ENCODE results near the gene TMPRSS5. TPM values are rescaled to one million over a fixed set of nuclear protein-coding genes. Genes with fewer than 3 reads are reported as not detected.

Gene TMPRSS5
- total RNA-seq, 2 donors from 2014 or later = 1.0 to 1.2 TPM

DNA sequence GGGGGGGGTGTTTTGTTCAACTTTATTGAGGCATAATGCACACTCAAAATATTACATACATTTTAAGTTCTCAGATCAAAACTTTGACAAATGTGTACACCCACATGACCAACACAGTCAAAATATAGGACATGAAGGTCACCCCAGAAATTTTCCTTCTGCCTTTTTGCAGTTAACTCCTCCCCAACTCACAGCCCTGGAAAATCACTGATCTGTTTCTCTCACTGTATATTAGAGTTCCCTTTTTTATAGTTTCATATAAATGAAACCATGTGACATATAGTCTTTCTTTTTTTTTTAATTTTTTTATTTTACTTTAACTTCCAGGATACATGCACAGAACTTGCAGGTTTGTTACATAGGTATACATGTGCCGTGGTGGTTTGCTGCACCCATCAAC lies 4.6 kb downstream of the TMPRSS5 start:
- Mint-ChIP-seq H3K27ac (no peak overlapping the region), H3K9me3 (peaks cover 4% of the 10 kb centered on the region), H3K36me3 (ENCODE audit: low read depth) (peaks cover 3% of the 10 kb centered on the region), H3K27me3 (ENCODE audit: insufficient read depth) (no peaks in the 10 kb centered on the region), H3K4me1 (no peaks in the 10 kb centered on the region), H3K4me3 (no peak overlapping the region)
- TF ChIP-seq, protein P1, sequence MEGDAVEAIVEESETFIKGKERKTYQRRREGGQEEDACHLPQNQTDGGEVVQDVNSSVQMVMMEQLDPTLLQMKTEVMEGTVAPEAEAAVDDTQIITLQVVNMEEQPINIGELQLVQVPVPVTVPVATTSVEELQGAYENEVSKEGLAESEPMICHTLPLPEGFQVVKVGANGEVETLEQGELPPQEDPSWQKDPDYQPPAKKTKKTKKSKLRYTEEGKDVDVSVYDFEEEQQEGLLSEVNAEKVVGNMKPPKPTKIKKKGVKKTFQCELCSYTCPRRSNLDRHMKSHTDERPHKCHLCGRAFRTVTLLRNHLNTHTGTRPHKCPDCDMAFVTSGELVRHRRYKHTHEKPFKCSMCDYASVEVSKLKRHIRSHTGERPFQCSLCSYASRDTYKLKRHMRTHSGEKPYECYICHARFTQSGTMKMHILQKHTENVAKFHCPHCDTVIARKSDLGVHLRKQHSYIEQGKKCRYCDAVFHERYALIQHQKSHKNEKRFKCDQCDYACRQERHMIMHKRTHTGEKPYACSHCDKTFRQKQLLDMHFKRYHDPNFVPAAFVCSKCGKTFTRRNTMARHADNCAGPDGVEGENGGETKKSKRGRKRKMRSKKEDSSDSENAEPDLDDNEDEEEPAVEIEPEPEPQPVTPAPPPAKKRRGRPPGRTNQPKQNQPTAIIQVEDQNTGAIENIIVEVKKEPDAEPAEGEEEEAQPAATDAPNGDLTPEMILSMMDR (conservative IDR thresholded peaks at IDR 0.05) = no peak
- Histone ChIP-seq H3K27ac (ENCODE audit: low read depth, low read length) (no peak overlapping the region), H3K27me3 (ENCODE audit: control insufficient read depth, insufficient read depth, low read length, poor library complexity, severe bottlenecking) (no peaks in the 10 kb centered on the region), H3K9ac (ENCODE audit: extremely low read depth, low read length, poor library complexity, severe bottlenecking) (no peak overlapping the region), H3K36me3 (ENCODE audit: control insufficient read depth, insufficient read depth, low read length) (no peaks in the 10 kb centered on the region), H3K4me1 (ENCODE audit: control insufficient read depth, insufficient read depth, low read length) (no peaks in the 10 kb centered on the region), H3K9me3 (ENCODE audit: control insufficient read depth, low read length) (no peaks in the 10 kb centered on the region), H3K4me3 (ENCODE audit: low read length) (no peak overlapping the region)
- no peak for DNase-seq
- 71 to 92% methylated on average over 1 of the region's 1 CpG for WGBS, 2 experiments (ENCODE audit: insufficient coverage in 1 of 2, insufficient read length in 1 of 2)

DNA sequence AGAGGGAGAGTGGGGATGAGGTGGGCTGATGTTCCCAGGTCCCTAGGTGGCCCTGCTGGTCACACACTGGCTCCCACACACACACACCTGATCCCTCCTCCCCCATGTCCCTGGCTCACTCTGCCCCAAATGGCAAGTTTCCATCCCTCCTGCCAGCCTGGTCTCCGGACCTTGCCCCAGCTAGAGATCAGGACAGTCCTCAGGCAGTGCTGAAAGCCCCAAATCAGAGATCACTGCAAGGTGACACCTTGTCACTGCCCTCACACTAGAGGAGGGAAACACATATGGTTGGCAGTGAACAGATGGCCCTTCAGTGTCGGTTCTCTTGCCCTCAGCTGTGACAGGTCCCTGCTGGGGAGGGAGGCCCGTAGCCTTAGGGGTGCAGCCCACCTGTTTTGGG lies 7.6 kb downstream of the TMPRSS5 start:
- Mint-ChIP-seq H3K36me3 (ENCODE audit: low read depth) (peaks cover 3% of the 10 kb centered on the region), H3K27ac (no peak overlapping the region), H3K27me3 (ENCODE audit: insufficient read depth) (no peaks in the 10 kb centered on the region), H3K4me1 (no peaks in the 10 kb centered on the region), H3K9me3 (peaks cover 4% of the 10 kb centered on the region), H3K4me3 (no peak overlapping the region)
- TF ChIP-seq, protein P1 (conservative IDR thresholded peaks at IDR 0.05) = no peak
- no peak for DNase-seq
- no peak overlapping the region for H3K27ac ChIP-seq (ENCODE audit: low read depth, low read length)
- H3K27me3 ChIP-seq (ENCODE audit: control insufficient read depth, insufficient read depth, low read length, poor library complexity, severe bottlenecking) = no peaks in the 10 kb centered on the region
- no peak overlapping the region for H3K9ac ChIP-seq (ENCODE audit: extremely low read depth, low read length, poor library complexity, severe bottlenecking)
- no peaks in the 10 kb centered on the region for H3K4me1 ChIP-seq (ENCODE audit: control insufficient read depth, insufficient read depth, low read length)
- H3K9me3 ChIP-seq (ENCODE audit: control insufficient read depth, low read length) = no peaks in the 10 kb centered on the region
- no peak overlapping the region for H3K4me3 ChIP-seq (ENCODE audit: low read length)
- 92 to 100% methylated on average over 1 to 3 of the region's 3 CpGs for WGBS, 2 experiments (ENCODE audit: insufficient coverage in 1 of 2, insufficient read length in 1 of 2)
- no peaks in the 10 kb centered on the region for H3K36me3 ChIP-seq (ENCODE audit: control insufficient read depth, insufficient read depth, low read length)

DNA sequence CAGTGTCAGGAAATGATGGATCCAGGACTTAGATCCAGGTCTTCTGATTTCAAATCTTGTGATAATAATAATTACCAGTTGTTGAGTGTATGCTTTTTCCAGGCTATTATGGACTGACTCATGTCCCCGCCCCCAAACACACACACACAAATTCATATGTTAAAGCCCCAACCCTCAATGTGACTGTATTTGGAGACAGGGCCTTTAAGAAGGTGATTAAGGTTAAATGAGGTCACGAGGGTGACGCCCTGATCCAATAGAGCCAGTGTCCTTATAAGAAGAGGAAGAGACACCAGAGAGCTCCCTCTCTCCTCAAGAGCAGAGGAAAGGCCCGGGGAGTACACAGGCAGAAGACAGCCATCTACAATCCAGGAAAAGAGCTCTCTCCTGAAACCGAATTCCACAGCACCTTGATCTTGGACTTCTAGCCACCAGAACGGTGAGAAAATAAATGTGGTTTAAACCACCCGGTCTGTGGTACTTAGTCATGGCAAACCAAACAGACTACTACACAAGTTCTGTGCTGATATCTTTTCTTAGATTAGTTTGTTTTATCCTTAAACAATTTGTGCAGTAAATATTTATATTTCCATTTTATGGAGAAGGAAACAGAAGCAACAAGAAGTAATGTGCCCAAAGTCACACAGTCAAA lies 8.2 kb downstream of the TMPRSS5 start:
- Histone ChIP-seq H3K36me3 (ENCODE audit: control insufficient read depth, insufficient read depth, low read length) (no peaks in the 10 kb centered on the region), H3K9me3 (ENCODE audit: control insufficient read depth, low read length) (no peaks in the 10 kb centered on the region), H3K4me1 (ENCODE audit: control insufficient read depth, insufficient read depth, low read length) (no peaks in the 10 kb centered on the region), H3K27me3 (ENCODE audit: control insufficient read depth, insufficient read depth, low read length, poor library complexity, severe bottlenecking) (no peaks in the 10 kb centered on the region), H3K27ac (ENCODE audit: low read depth, low read length) (no peak overlapping the region), H3K4me3 (ENCODE audit: low read length) (no peak overlapping the region), H3K9ac (ENCODE audit: extremely low read depth, low read length, poor library complexity, severe bottlenecking) (no peak overlapping the region)
- no peaks in the 10 kb centered on the region for H3K4me1 Mint-ChIP-seq
- TF ChIP-seq, protein P1 (conservative IDR thresholded peaks at IDR 0.05) = no peak
- WGBS, 2 experiments (ENCODE audit: insufficient coverage in 1 of 2, insufficient read length in 1 of 2) = 92 to 93% methylated on average over 4 to 6 of the region's 7 CpGs
- H3K9me3 Mint-ChIP-seq = peaks cover 4% of the 10 kb centered on the region
- H3K27ac Mint-ChIP-seq = no peak overlapping the region
- no peak overlapping the region for H3K4me3 Mint-ChIP-seq
- H3K27me3 Mint-ChIP-seq (ENCODE audit: insufficient read depth) = no peaks in the 10 kb centered on the region
- peaks cover 3% of the 10 kb centered on the region for H3K36me3 Mint-ChIP-seq (ENCODE audit: low read depth)
- DNase-seq = no peak

Measured in endodermal cell (in vitro differentiated cells).